Activated CD8-positive, alpha-beta memory T cell treated with anti-CD3 and anti-CD28 coated beads, Interleukin-2, amount 50 U/mL, for 24 hours (primary cell): ENCODE results near the gene UBE2J2.

ENCODE experiments used
- DNase-seq: peaks from one replicate; pipeline ENCODE4 v3.0.0-alpha.2; 2020; ENCODE audit errors: extremely low read depth

Gene UBE2J2

DNA sequence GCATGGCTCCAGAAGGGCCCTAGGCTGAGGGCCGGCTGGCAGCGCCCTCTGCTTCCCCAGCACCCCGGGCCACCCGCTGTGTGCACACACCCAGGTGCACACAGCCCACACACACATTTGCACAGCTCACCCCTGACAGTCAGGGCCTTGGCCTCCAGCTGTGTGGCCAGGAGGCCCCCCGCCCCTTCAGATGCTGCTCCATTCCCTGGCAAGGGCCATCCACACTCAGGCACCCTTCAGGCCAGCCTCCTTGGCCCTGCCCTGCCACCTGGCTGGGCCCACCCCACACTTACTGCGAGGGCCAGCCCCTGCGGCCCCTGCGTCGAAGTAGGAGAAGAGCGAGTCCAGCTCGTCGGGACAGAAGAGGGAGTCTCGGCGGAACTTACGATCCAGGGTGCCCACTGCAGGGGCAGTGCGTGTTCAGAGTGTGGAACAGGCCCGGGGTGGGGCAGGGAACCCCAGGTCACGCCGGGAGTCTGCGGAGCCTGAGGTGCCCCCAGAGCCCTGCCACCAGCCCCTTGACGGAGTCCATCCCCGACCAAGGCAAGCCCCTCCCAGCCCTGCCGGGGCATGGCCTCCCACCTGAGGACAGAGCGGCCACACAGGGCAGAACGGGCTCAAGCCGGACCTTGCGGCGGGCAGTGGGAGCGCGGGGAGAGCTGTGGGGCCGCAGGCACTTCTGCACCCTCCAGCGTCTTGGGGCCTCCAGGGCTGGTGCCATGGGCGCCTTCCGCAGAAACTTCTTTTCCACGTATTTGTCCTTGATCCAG lies 21.7 kb upstream of the UBE2J2 start:
- DNase-seq, result no peak

DNA sequence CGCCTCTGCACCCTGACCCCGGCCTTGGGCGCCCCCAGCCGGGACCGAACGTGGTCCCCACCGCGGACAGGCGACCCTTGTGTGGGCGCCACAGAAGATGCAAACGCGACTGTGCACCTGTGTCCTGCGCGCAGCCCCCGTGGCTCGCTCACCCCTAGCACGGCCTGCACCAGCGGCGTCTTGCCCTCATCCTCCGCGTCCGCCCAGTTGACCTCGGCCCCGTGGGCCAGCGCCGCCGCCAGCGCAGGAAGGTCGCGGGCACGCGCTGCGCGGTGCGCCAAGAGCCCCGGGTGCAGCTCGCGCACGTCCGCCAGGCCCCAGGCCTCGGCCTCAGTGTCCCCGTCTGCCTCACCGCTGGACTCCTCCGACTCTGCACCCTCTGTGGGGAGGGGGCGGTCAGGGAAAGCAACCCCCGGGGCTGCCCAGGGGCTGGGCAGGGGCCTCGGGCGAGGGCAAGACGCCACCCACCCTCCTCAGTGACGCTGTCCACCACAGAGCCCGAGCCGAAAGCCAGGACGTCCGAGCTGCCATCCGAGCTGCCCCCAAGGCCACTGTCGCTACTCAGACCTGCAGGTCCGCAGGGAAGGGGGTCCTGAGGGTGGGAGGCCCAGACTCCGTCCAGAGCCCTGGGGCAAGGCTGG lies 20.7 kb upstream of the UBE2J2 start:
- no peak for DNase-seq

DNA sequence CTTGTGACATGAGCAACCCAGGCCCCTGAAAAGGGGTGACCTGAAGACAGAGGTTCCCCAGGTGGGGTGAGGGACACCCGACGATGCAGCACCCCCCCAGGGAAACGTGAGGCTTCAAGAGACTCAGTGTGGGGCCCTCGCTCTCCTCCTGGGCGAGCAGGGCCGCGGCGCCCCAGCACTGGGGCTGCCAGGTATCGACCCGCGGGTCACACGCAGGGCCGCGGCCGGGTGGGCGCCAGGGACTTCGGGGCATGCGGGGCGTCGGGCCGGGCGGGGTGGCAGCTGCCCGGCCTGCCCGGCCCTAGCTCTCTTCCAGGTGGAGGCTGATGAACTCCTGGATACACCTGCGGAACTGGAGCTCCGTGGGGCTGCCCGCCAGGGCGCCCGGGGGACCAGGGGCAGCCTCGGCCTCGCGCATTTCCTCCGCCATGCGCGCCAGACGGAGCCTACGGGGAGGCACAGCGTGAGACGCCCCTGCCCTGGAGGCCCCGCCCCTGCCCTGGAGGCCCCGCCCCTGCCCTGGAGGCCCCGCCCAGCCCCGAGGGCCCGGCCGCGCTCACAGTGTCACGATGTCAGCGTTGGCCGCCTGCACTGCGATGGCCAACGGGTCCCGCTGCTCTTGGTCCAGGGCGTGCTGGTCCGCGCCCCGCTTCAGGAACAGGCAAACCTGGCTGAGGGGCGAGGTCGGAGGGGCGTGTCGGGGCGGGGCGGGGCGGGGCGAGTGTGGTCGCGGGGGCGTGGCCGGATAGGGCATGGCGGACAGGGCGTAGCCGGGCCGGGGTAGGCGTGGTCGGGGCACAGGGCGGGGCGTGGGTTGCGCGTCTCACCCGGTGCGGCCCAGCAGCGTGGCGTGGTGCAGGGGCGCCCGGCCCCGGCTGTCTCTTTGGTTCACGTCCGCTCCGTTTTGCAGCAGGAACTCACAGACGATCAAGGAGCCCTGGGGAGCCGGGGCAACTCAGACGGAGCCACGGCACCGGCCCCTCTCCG lies 19.9 kb upstream of the UBE2J2 start:
- DNase-seq, result no peak

DNA sequence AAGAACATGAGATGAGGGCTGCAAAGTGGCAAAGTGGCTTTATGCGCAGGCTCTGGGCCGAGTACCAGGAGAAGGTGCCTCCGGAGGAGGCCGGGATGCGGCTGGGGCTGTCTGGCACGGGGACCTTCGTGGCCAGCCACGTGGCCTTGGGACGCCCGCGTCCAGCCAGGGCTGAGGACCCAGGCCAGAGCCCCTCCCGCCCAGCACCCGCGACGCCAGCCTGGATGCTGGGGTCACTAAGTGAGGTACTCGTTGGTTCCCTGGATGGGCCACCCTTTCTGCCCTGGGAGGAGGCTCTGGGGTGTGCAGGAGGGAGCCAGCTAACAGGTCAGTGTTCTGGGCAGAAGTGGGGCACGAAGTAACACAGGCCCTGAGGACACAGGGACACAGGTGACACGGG lies 19.2 kb upstream of the UBE2J2 start:
- DNase-seq, result no peak

DNA sequence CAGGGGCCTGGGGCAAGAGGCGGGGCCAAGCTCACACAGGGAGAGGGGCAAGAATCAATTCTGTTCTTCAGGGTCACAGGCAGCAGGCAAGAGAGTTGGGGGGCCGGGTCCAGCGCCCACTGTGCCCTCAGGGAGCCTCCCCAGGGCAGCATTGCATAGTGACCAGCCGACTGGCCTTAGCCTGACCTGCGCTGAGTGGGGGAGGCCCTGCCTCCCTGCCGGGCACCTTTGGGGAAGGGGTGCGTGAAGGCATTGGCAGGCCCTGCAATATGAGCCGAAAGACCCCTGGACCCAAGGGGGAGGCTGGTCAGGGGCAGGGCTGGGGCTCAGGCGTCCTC lies 18.8 kb upstream of the UBE2J2 start:
- DNase-seq, result no peak

DNA sequence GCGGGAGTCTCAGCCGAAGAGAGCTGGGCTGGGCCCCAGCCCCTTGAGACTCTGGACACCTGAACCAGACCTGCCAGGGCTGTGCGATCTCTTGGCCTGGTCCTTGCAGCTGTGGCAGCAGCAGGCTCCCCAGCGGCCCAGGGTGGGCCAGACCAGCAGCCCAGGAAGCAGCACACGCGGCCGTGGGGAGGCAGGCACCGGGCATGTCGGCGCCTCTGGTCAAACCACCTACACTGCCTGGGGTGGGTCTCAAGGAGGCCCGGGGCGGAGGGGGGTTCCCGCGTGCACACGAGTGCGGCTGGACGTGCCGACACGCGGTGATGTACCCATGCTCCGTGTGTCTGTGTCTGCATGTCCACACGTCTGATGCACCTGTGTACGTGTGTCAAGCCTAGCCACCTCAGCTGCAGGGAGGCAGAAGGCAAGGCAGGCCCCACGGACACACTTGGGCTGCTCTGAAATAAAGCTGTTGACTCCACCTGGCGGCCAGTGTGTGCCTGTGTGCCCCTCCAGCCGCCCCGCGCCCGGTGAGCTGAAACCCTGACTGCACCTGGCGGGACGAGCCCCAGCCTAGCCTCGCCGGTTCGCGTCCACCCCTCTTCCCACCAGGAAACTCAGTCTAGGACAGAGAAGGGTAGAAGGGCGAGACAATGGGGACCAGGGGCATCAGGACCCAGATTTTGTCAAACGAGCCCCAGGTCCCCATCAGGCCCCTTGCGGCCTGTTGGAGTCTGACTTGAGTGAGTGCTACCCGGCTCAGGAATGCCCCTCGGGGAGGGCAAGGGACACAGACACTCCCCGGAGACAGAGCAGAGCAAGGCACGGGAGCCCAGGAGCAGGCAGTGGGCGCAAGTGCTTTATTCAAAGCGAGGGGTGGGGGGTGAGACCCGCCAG lies 18.1 kb upstream of the UBE2J2 start:
- no peak for DNase-seq

DNA sequence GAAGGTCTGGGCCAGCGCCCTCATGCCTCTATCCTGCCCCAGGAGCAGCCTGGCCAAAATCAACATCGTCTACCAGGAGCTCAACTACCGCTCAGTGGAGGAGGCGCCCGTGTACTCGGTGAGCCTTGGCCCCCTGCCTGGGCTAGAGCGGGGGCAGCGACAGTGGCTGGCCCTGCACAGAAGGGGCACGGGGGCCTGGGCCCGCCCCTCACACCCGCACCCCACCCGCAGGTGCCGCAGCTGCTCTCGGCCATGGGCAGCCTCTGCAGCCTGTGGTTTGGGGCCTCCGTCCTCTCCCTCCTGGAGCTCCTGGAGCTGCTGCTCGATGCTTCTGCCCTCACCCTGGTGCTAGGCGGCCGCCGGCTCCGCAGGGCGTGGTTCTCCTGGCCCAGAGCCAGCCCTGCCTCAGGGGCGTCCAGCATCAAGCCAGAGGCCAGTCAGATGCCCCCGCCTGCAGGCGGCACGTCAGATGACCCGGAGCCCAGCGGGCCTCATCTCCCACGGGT lies 17.4 kb upstream of the UBE2J2 start:
- no peak for DNase-seq

DNA sequence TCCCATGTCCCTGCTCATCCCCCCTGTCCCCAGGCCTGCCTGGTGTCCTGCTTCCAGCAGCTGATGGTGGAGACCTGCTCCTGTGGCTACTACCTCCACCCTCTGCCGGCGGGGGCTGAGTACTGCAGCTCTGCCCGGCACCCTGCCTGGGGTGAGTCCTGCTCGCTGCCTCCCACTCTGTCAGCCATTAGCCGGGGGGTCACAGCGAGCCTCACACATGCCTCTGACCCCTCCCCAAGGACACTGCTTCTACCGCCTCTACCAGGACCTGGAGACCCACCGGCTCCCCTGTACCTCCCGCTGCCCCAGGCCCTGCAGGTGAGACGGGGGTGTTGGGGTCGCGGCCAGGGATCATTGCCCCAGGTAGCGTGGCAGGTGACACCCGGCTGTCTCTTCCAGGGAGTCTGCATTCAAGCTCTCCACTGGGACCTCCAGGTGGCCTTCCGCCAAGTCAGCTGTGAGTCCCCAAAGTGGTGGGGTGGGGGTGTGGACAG lies 16.6 kb upstream of the UBE2J2 start:
- no peak for DNase-seq

DNA sequence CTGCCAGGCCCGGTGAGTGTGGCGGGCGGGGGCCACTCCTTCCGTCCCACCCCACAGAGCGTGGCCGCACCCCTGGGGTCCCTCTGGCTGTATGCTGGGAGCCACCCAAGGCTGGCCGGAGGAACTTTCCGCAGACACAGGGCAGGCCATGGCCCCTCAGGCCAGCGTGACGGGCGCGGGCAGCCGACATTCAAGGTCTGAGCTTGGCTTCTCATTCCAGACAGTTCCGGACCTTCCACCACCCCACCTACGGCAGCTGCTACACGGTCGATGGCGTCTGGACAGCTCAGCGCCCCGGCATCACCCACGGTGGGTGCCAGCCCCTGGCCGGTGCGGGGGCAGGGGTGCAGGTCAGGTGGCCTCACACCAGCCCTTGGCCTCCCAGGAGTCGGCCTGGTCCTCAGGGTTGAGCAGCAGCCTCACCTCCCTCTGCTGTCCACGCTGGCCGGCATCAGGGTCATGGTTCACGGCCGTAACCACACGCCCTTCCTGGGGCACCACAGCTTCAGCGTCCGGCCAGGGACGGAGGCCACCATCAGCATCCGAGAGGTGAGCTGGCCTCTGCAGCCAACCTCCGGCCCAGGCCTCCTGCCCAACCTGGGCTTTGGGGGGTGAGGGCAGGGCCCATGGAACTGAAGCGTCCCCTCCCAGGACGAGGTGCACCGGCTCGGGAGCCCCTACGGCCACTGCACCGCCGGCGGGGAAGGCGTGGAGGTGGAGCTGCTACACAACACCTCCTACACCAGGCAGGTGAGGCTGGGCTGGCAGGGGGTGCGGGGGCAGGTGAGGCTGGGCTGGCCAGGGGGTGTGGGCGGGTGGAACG lies 13.8 kb upstream of the UBE2J2 start:
- DNase-seq, result no peak

DNA sequence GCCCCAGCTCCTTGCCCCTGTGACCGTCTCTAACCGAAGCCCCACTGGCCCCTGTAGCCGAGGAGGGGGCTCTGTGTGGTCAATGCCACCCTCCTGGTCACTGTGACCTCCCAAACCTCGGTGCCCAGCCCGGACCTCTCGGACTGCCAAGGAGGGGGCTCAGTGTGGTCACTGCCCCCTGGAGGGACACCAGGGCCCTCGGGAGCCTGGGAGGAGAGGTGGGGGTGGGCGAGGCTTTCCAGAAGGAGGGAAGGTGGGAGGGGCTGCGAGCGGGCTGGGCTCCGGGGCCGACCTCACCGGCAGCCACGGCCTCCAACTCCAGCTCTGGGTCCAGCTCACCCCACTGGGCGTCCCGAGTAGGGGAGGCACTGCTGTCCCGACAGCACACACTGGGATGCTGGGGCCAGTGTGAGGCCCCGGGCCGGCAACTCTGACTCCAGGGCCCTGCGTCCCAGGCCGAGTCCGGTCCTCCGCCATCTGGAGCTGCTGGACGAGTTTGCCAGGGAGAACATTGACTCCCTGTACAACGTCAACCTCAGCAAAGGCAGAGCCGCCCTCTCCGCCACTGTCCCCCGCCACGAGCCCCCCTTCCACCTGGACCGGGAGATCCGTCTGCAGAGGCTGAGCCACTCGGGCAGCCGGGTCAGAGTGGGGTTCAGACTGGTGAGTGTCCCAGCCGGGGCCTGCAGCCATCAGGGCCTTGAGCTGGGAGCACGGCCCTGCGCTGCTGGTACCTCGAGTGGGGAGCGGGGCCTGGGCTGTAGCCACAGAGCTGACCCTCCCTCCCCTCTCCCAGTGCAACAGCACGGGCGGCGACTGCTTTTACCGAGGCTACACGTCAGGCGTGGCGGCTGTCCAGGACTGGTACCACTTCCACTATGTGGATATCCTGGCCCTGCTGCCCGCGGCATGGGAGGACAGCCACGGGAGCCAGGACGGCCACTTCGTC lies 12.9 kb upstream of the UBE2J2 start:
- no peak for DNase-seq

DNA sequence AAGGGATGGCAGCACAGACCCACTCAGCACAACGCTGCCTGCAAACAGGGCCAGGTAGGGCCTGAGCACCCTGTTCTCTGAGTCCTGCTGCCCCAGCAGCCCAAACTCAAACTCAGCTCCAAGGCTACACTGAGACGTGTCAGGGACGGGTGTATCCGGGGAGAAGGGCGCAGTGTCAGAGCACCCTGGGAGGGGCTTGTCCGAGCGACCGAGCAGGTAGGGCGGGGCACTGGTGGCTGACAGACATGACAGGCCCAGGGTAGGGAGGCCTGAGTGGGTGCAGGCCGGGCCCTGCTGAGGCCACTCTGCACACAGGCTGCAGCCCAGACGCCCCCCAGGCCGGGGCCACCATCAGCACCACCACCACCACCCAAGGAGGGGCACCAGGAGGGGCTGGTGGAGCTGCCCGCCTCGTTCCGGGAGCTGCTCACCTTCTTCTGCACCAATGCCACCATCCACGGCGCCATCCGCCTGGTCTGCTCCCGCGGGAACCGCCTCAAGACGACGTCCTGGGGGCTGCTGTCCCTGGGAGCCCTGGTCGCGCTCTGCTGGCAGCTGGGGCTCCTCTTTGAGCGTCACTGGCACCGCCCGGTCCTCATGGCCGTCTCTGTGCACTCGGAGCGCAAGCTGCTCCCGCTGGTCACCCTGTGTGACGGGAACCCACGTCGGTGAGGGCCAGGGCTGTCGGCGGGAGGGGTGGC lies 12.1 kb upstream of the UBE2J2 start:
- DNase-seq, result no peak

DNA sequence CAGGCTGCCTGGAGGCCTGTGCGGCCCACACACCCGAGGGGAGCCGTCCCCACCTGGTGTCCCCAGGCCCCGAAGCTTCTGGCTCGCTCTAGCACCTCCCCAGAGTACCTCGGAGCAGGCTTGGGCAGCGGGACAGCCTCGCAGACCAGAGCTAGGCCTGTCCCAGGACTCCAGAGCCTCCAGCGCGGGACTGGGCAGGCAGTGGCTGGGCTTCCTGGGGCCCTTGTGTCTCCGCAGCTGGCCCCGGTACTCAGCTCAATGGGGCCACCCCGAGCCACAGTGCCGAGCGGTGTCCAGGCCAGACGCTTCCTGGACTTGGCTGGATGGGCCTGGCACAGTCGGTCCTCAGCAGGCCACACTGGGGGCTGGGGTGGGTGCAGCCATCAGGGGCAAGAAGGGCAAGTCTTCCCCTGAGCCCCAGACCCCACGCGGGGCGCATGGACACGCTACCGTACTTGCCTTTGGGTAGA lies 11.5 kb upstream of the UBE2J2 start:
- no peak for DNase-seq

DNA sequence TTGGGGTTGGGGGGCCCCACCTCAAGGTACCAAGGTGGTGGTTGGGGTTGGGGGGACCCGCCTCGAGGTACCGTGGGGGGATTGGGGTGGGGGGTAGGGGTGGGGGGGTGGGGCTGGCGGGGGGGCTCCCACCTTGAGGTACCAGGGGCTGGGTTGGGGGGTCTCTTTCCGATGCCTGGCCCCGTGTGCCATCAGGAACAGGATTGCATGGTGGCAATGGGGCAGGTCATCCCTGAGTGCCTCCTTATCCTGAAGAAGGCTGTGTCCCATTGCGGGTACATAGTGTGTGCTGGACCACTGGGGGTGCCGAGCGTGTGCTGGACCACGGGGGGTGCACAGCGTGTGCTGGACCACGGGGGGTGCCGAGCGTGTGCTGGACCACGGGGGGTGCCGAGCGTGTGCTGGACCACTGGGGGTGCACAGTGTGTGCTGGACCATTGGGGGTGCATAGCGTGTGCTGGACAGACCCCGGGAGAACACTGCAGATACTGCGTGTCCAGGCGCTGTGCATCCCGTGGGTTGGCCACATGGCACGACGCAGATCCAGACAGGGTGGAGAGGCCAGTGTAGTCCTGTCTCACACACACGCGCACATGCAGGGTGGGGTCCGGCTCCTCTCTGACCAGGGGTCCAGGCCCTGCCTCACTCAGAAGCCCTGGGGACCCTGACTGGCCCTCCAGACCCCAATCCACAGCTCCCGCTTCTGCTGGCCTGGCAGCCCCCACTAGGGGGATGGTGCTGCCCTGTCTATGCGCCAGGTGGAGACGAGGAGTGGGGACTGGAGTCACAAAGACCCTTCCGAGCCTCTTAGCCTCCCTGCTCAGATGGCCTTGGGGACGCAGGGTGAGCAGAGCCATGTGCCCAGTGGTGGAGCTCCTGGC lies 10.8 kb upstream of the UBE2J2 start:
- DNase-seq, result no peak

DNA sequence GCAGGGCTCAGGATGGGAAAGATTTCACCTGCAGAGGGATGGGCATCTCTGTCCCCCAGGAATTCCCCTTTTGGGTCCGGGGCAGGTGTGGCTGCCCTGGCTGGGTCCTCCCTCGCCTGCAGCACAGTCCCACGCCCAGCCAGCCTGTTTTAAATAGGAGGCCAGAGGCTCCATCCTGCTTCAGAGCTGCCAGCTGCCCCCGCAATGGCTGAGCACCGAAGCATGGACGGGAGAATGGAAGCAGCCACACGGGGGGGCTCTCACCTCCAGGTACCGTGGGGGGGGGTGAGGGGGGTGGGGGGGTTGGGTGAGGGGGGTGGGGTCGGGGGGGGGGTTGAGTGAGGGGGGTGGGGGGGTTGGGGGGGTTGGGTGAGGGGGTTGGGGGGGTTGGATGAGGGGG lies 10.2 kb upstream of the UBE2J2 start:
- DNase-seq, result no peak

DNA sequence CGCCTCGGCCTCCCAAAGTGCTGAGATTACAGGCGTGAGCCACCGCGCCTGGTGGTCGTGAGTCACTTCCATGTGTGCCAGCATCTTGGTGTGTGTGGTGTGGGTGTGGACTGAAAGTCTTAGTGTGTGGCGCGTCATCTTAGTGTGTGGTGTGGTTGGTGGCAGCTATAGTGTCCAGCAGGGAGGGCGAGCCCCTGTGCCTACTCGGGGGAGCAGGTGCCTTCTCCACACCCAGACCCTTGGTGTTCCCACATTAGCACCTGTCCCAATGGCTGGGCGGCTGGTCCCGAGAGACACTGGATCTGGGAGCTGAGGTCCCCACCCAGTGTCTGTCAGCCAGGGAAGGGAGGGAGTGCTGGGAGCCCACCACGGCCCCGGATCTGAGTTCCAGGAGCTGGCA lies 9.3 kb upstream of the UBE2J2 start:
- DNase-seq, result no peak

DNA sequence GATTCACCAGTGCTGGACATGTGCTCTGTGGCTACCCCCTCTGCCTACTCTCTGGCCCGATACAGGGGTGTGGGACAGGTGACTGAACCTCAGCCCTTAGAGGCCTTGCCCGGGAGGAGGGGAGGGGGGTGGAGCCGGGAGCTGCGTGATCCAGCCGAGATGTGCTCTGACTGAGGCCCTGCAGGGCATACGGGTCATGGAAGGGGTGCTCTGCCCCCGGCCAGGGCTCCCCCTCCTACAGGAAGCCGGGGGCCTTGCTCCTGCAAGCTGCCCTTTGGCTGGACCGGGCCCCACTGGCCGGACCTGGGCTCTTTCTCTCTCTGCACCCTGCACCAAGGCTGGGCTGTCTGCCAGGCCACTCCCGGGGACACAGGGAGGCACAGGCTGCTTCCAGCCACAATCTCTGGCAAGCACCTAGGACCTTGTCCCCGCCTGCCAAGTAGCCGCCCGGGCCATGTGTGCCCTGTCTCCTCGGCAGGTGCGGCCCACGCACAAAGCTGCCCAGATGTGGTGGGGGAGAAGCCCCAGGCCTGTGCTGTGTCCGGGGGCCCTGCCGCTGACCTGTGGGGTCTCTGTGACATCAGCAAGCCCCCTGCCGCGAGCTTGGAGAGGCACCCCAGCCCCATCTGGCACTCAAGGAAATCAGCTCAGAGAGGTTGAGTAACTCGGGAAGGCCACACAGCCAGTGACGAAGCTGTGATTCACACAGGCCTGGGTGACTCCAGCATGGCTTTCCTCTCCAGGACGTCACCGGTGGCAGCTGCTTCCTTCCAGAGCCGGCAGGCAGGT lies 8.1 kb upstream of the UBE2J2 start:
- DNase-seq, result no peak
